Medulla oblongata (tissue), 1 donor: Measurements from ENCODE around the gene TCP1.
A peak's percentile ranks its signal among the peaks of the same experiment; 100 is the strongest.
"Not testable (repeated sequence)": the region's sequence is repeated elsewhere in the genome, so short reads cannot be mapped to it uniquely, and the experiment has no call there.

Experiments
- DNase-seq: peaks from one replicate; pipeline ENCODE4 v3.0.0-alpha.2; 2015; ENCODE audit errors: extremely low spot score

TCP1 gene

GRCh38 chr6:159789377-159790148, at the start of gene TCP1:
TSS of gene TCP1 (minus strand) at chr6:159789602. CDS start at chr6:159789468, 134 bp downstream.
- DNase-seq = peak; percentile 100

DNA sequence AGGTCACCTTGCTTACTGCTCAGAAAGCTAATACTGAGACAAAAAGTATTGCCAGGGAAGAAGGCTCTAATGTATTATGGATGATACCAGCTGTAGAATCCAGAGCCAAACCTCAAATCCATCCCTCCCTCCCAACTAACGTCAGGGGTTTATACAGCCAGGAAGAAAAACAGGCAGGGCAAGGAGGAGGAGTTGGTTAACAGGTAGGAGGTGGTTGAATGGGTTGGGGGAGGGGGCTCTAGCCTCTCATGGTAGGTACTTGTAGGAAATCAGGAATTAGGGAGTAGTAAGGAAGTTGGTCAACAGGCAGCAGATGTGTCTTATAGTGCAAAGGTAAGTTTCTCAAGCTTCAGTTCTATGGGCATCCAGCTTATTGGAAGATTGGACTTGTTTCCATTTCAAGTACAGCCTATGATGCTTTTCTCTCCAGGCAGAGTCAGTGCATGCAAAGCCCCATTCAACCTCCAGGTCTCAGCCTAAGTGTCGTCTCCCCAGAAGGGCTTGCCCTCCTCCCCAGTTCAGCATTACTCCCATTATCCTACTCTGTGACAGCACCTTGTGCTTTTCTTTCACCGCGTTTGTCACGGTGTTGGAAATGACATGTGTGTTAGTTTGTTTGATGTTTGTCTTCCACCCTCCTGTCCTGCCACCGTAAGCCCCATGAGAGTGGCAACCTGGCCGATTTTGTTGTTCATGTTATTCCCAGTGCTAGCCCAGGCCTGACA, 48.8 kb upstream of the TCP1 start:
- no peak for DNase-seq

DNA sequence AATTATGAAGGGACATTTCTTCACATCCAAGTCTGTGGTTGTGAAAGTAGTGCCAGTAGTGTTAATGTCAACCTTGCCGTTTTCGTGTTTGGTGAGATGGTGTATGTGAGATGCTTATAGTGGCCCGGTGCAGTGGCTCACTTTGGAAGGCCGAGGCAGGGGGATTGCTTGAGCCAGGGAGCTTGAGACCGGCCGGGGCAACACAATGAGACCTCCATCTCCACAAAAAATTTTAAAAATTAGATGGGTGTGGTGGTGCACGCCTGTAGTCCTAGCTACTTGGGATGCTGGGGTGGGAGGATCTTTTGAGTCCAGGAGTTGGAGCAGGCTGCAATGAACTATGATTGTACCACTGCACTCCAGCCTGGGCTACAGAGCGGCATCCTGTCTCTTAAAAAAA, 48.1 kb upstream of the TCP1 start:
- DNase-seq = no peak

- no peak for DNase-seq
Measured at GRCh38 chr6:159836718-159837490, 47.5 kb upstream of the TCP1 start.

GRCh38 chr6:159833997-159834603, 44.7 kb upstream of the TCP1 start:
- DNase-seq = no peak

GRCh38 chr6:159833556-159833955, 44.2 kb upstream of the TCP1 start:
- DNase-seq = no peak

- no peak for DNase-seq
Measured at GRCh38 chr6:159832946-159833345, 43.5 kb upstream of the TCP1 start.

GRCh38 chr6:159831373-159831679, 41.9 kb upstream of the TCP1 start:
- no peak for DNase-seq

DNA sequence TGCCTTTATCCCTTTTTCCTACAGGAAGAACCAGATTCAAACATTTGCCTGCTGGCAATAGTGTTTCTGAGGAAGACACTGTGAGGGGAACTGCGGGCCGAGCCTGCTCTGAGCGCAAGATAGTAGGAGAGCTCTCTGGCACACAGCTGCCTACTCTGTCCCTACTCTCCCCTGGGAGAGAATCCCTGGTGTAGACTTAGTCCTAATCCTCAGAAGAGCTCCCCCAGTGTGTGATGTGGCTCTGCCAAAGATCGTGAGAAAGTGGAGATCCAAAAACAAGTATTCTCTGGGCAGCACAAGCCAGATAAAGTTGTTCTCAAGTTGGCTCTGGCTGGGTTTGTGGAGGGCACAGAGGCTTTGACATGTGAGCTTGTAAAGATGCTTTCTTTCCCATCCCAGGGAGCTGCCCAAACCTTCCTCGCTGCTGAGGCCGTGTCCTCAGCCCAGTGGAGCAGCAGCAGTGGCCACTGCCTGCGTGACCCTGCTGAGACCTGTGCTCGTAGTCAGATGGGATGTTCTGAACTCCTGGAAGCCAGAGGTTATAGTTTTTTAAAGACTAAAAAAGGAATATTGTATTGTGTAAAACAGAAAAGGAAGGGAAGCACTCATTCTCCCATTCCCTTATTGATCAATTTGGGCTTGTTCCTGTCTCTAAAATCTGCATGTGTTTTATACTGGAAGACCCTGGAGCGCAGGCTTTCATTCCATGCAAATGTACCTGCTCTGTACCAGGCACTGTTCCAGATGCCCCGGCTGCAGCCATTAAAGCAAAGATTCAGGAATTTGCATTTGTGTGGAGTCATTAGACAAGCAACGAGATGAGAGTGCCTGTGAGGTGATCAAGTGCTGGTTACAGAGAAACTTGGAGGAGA, 41.3 kb upstream of the TCP1 start:
- DNase-seq = no peak

GRCh38 chr6:159829526-159829925, 40.1 kb upstream of the TCP1 start:
- DNase-seq = no peak

DNA sequence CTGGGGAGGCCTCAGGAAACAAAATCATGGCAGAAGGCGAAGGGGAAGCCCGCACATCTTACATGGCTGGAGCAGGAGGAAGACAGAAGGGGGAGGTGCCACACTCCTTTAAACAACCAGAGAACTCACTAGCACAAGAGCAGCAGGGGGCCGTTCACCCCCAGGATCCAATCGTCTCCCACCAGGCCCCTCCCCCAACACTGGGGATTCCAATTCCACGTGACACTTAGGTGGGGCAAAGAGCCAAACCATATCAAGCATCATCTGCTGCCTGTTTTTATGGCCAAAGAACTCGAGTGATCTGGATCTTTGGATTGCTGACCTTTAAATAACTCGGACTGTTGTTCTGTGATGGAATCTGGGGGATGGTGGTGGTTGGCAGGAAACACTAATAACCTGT, 38.7 kb upstream of the TCP1 start:
- no peak for DNase-seq

- no peak for DNase-seq
Measured at GRCh38 chr6:159826968-159827647, 37.7 kb upstream of the TCP1 start.

DNA sequence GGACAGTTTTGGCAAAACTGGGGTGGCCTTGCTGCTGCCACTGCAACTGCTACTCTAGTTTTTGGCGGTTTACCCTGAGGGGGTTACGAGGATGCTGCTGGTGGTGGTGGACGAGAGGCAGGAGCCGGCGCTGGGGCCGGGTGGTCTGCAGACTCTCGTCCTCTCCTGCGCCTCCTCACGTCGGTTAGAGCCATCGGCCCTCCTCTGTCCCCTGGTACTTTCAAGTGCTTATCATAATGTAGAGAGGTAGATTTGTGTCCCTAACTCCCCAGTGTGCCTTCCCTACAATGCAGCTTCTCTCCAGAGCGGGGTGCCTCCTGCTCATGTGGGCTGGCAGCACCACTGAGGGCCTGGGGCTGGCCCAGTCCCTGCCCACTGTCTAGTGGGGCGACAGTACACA, 36.6 kb upstream of the TCP1 start:
- no peak for DNase-seq

GRCh38 chr6:159824690-159825089, 35.3 kb upstream of the TCP1 start:
- DNase-seq = not testable (repeated sequence)

DNA sequence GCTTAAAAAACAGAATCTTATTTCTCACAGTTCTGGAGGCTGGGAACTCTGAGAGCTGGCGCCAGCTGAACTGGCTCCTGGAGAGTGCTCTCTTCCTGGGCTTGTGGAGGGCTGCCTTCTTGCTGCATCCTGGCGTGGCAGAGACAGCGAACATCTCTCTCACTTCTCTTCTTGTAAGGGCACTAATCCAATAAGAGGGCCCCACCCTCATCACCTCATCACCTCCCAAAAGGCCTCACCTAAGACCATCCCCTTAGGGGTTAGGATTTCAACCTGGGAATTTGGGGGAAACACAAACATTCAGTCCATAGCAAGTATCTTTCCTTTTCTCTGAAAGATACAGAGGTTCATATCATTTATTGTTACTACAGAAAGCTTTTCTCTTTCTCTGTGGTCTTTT, 34.6 kb upstream of the TCP1 start:
- no peak for DNase-seq

DNA sequence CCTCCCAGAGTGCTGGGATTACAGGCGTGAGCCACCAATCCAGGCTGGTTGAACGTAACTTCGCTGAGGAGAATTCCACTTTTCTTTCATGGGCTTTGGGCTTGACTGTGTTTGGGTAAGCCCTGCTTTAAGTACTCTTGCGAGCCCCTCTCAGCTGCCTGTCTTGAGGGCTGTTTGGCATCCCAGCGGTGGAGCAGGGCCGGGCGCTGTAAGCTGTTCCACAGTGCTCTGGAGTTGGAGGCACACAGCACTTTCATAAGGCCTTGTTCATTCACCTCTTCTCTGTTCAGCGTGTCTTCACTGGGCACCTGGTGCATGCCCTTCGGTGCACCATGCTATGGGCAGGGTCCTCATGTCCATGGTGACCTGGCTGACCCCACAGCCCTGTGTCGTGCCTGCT, 32.3 kb upstream of the TCP1 start:
- DNase-seq = no peak

- no peak for DNase-seq
Measured at GRCh38 chr6:159821122-159821521, 31.7 kb upstream of the TCP1 start.

GRCh38 chr6:159819932-159820640, 30.7 kb upstream of the TCP1 start:
- DNase-seq = no peak

DNA sequence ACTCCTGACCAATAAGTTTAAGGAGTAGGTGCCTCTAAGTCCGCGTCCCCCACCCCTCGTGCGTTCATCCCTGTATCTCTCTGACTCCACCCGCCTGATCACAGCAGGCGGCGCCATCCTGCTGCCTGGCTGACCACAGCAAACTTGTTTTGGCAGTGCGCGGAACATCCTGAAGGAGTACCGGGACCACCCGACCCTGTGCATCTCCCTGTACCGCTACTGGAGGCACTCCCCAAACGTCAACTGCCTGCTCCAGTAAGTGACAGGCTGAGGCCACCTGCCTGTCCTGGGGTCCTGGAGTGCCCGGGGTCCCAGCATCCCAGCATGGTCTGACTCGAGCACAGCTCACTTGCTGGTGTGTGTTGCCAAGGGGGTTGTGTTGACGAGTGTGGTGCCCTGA, 29.7 kb upstream of the TCP1 start:
- DNase-seq = no peak
